GM13977 (cell line): ENCODE data around the gene HECTD2.
A peak's percentile ranks its signal among the peaks of the same experiment; 100 is the strongest.

ENCODE experiments used
- DNase-seq: peaks from one replicate; pipeline ENCODE4 v3.0.0; 2012; ENCODE audit warnings: low spot score
- CTCF ChIP-seq: IDR thresholded peaks from 2 replicates; pipeline ENCODE4 v1.5.1; 2012; ENCODE audit warnings: mild to moderate bottlenecking, control low read depth; ENCODE audit not compliant: insufficient read depth; ENCODE audit errors: extremely low read depth, missing control alignments
- in situ Hi-C: fragments of 300-500 bp; cut with MboI; formaldehyde crosslinking; loops from one replicate; pipeline ENCODE4 v1.12.0; 2022; ENCODE audit warnings: low sequenced_read_pairs, low pct_unique_long_range_greater_than_20kb, mixed read lengths, inconsistent platforms; ENCODE audit not compliant: unreplicated experiment

HECTD2 gene

DNA sequence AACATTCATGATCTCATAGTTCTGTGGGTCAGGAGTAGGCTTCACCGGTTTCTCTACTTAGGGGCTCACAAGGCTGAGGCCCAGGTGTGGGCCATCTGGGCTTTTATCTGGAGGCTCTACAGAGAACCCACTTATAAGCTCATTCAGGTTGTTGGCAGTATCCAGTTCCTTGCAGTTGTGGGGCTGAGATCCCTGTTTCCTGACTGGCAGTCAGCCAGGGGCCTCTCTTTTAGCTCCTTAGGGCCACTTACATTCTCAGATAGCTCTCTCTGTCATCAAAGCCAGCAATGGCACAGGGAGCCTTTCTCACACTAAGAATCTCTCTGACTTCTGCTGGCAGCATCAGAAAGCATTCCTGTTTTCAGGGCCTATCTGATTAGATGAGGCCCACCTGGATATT, 18.2 kb upstream of the HECTD2 start:
- in situ Hi-C loops, result no loop called here
- no peak for DNase-seq
- TF ChIP-seq CTCF, result no peak

GRCh38 chr10:91406322-91406721, 3.8 kb upstream of the HECTD2 start:
- DNase-seq, result no peak
- no peak for TF ChIP-seq CTCF
- in situ Hi-C loops, result no loop called here

DNA sequence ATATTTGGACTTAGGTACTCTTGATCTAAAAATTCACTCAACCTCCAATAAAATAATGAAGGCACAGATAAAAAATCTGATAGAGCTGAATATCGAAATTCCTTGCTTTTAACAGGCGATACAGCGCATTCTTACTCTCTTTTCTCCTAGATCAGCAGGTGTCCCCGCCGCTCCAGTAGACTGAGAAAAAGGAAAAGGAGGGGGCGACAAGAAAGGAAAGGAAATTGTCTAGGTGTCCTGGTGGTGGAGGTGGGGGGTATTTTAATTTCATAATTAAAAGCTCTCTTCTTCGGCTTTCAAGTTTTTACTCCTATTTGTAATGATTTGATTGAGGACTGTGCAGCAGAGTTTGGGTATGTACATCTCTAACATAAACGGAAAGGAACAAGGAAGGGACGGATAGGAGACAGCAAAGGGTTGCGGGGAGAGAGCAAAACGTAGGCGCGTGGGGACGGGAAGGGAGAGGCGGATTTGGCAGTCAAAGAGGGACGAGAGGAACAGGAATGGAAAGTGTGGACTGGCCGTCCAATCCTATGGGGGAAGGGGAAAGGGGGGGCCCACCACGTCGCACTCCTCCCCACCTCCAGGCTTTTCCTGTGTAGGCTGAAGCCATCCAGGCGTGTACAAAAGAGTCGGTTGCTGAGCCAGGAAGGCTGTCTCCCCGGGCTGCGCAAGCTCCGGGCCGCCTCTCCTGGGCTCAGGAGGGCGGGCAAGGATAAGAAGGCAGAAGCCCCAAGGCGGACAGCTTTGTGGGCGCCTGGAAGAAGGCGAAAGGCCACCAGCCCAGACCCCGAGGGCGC, 875 bp upstream of the HECTD2 start:
- no peak for TF ChIP-seq CTCF
- DNase-seq, result peak; percentile 54
- in situ Hi-C loops, result no loop called here

- in situ Hi-C loops, result no loop called here
- peak; percentile 36 for DNase-seq
- no peak for TF ChIP-seq CTCF
Measured at GRCh38 chr10:91410638-91411371, 661 bp downstream of the HECTD2 start.

DNA sequence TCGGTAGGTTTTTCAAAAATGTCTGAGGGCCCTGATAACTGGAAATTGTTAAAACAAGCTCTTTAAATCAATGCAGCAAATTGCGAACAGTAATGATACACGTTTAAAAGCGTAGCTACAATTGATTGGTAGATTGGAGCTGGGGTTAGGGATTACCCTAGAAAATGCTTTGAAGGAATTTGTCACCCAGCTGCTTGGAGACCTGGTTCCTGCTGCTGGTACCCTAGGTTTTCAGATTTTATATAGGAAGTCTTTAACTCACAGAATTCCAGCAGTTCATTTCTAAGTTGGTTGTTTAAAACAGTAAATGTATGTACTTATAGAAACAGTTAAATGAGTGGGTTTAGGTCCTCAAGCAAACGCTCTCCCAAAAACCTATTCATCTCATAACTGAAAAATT, 1.5 kb downstream of the HECTD2 start:
- no peak for TF ChIP-seq CTCF
- DNase-seq, result no peak
- in situ Hi-C loops, result no loop called here

- DNase-seq, result no peak
- in situ Hi-C loops, result no loop called here
Measured at GRCh38 chr10:91412354-91413087, 2.4 kb downstream of the HECTD2 start.

More at GRCh38 chr10:91412354-91413087, 2.4 kb downstream of the HECTD2 start:
- no peak for TF ChIP-seq CTCF
